SK-N-SH (cell line): ENCODE data around the gene AGAP1. TPM values are rescaled to one million over a fixed set of nuclear protein-coding genes. Genes with fewer than 3 reads are reported as not detected.

Experiments used
- CTCF ChIA-PET: fragments of 300-600, 350-600 bp; formaldehyde crosslinking; extraction: SDS; loops from one replicate; lab custom pipeline; 2021; lab: Yijun Ruan, JAX
- POLR2A ChIA-PET: fragments of 350-600 bp; sonication (Branson Sonifier 250); formaldehyde crosslinking; extraction: SDS; loops from one replicate; lab custom pipeline; 2020; ENCODE audit warnings: antibody characterized with exemption, inconsistent platforms; lab: Yijun Ruan, JAX
- DNase-seq: peaks from one replicate; pipeline ENCODE4 v3.0.0; 2012
- H2AFZ ChIP-seq: fragments of 200-600 bp; sonication (generic); 2 replicates; pipeline ENCODE4 v1.8.1; 2016; ENCODE audit warnings: antibody characterized with exemption, mild to moderate bottlenecking, low read depth
- H3F3A ChIP-seq: fragments of 200-600 bp; sonication (generic); replicated peaks from 2 replicates; pipeline ENCODE3; 2016; ENCODE audit warnings: antibody characterized with exemption, mild to moderate bottlenecking; ENCODE audit not compliant: insufficient read depth
- H3K27ac ChIP-seq, 2 experiments: fragments of 200-500 bp in 1 of 2; fragments of 200-600 bp in 1 of 2; sonication (Bioruptor generic) in 1 of 2; sonication (generic), shearing (Covaris generic) in 1 of 2; 2 replicates each; pipeline versions ENCODE4 v1.5.1 to v1.6.1; 2014 to 2016; ENCODE audit warnings: low read depth in 2 of 2, inconsistent platforms in 1 of 2, low read length in 1 of 2, mild to moderate bottlenecking in 1 of 2, mixed read lengths in 1 of 2
- H3K27me3 ChIP-seq: fragments of 200-600 bp; sonication (generic), shearing (Covaris generic); 2 replicates; pipeline ENCODE4 v1.6.1; 2016; ENCODE audit warnings: mixed run types; ENCODE audit not compliant: insufficient read depth
- H3K36me3 ChIP-seq, 2 experiments: fragments of 200-500 bp in 1 of 2; fragments of 200-600 bp in 1 of 2; sonication (Bioruptor generic) in 1 of 2; sonication (generic) in 1 of 2; replicated peaks in 1 of 2; 2 replicates each; pipeline versions ENCODE3 to v1.5.1; 2014 to 2016; ENCODE audit warnings: low read length in 1 of 2, mild to moderate bottlenecking in 1 of 2; ENCODE audit not compliant: insufficient read depth in 2 of 2, control insufficient read depth in 1 of 2
- H3K4me1 ChIP-seq, 2 experiments: fragments of 200-500 bp in 1 of 2; fragments of 200-600 bp in 1 of 2; sonication (Bioruptor generic) in 1 of 2; sonication (generic), shearing (Covaris generic) in 1 of 2; 2 replicates each; pipeline versions ENCODE4 v1.5.1 to v1.6.1; 2014 to 2016; ENCODE audit warnings: low read depth in 1 of 2, low read length in 1 of 2, mixed run types in 1 of 2; ENCODE audit not compliant: insufficient read depth in 2 of 2, control insufficient read depth in 1 of 2
- H3K4me2 ChIP-seq: fragments of 200-600 bp; sonication (generic), shearing (Covaris generic); 2 replicates; pipeline ENCODE4 v1.6.1; 2017; ENCODE audit warnings: mixed run types
- H3K4me3 ChIP-seq, 2 experiments: fragments of 200-500 bp in 1 of 2; fragments of 200-600 bp in 1 of 2; sonication (Bioruptor generic) in 1 of 2; sonication (generic), shearing (Covaris generic) in 1 of 2; 2 replicates each; pipeline versions ENCODE4 v1.5.1 to v1.8.1; 2014 to 2016; ENCODE audit warnings: low read depth in 2 of 2, inconsistent platforms in 1 of 2, low read length in 1 of 2, mild to moderate bottlenecking in 1 of 2, mixed read lengths in 1 of 2, moderate library complexity in 1 of 2
- H3K79me2 ChIP-seq: fragments of 200-600 bp; sonication (generic); 2 replicates; pipeline ENCODE4 v1.8.1; 2017; ENCODE audit warnings: mild to moderate bottlenecking; ENCODE audit not compliant: insufficient read depth
- H3K9ac ChIP-seq: fragments of 200-600 bp; sonication (generic); 2 replicates; pipeline ENCODE4 v1.6.1; 2017; ENCODE audit warnings: mixed run types
- H3K9me2 ChIP-seq: fragments of 200-600 bp; sonication (generic); 2 replicates; pipeline ENCODE4 v1.6.1; 2017; ENCODE audit warnings: mixed run types
- H3K9me3 ChIP-seq: fragments of 200-600 bp; sonication (generic); 2 replicates; pipeline ENCODE4 v1.6.1; 2017; ENCODE audit warnings: mixed run types, mild to moderate bottlenecking, moderate library complexity
- H4K20me1 ChIP-seq: fragments of 200-600 bp; sonication (generic); 2 replicates; pipeline ENCODE4 v1.6.1; 2017; ENCODE audit warnings: mild to moderate bottlenecking, mixed run types; ENCODE audit not compliant: insufficient read depth
- JUND ChIP-seq: IDR thresholded peaks from 2 replicates; pipeline ENCODE4 v1.4.0; 2012
- NRF1 ChIP-seq: IDR thresholded peaks from 2 replicates; pipeline ENCODE4 v1.6.1; 2012; ENCODE audit warnings: low read depth, mild to moderate bottlenecking, low read length
- POLR2AphosphoS5 ChIP-seq: IDR thresholded peaks from 2 replicates; pipeline ENCODE4 v1.6.1; 2012; ENCODE audit warnings: low read depth, low read length
- RAD21 ChIP-seq: IDR thresholded peaks from 2 replicates; pipeline ENCODE4 v1.6.1; 2012; ENCODE audit warnings: mild to moderate bottlenecking, low read length
- RFX5 ChIP-seq: IDR thresholded peaks from 2 replicates; pipeline ENCODE4 v1.6.1; 2012; ENCODE audit warnings: mild to moderate bottlenecking, improper control_type of control experiment, low read length
- RXRA ChIP-seq: IDR thresholded peaks from 2 replicates; pipeline ENCODE4 v1.4.0; 2012; ENCODE audit warnings: low read depth, mild to moderate bottlenecking, borderline replicate concordance
- TAF1 ChIP-seq: IDR thresholded peaks from 2 replicates; pipeline ENCODE4 v1.6.1; 2012; ENCODE audit warnings: low read depth, mild to moderate bottlenecking, low read length, moderate library complexity, borderline replicate concordance
- TEAD4 ChIP-seq: IDR thresholded peaks from 2 replicates; pipeline ENCODE4 v1.4.0; 2012; ENCODE audit warnings: mild to moderate bottlenecking, borderline replicate concordance; ENCODE audit not compliant: insufficient read depth
- WGBS: methylation state at CpG from one replicate; pipeline ENCODE4 v1.1.6; 2017; ENCODE audit warnings: low lambda C conversion rate; 5-methylcytosine and 5-hydroxymethylcytosine counted together
- polyA plus RNA-seq, 3 experiments: library from polyadenylated mRNA; depleted of rRNA; stranded (reverse); fragments of >200 nt; gene quantifications; 2 replicates each; pipeline ENCODE4 v1.2.3, GENCODE V29; 2012
- TF ChIP-seq, protein P1 (sequence below): IDR thresholded peaks from 2 replicates; pipeline ENCODE4 v1.6.1; 2012; ENCODE audit warnings: mild to moderate bottlenecking, low read depth, low read length, moderate library complexity
- TF ChIP-seq, protein P2 (sequence below): fragments of 200-600 bp; sonication (generic); IDR thresholded peaks from 2 replicates; pipeline ENCODE4 v1.6.1; 2017; ENCODE audit warnings: antibody characterized with exemption, mild to moderate bottlenecking, moderate library complexity
- TF ChIP-seq, protein P3 (sequence below): IDR thresholded peaks from 2 replicates; pipeline ENCODE4; 2012

AGAP1 gene
- polyA plus RNA-seq, 1 of the 3 experiments (the other 2 are of a cell fraction): 8.8 TPM

DNA sequence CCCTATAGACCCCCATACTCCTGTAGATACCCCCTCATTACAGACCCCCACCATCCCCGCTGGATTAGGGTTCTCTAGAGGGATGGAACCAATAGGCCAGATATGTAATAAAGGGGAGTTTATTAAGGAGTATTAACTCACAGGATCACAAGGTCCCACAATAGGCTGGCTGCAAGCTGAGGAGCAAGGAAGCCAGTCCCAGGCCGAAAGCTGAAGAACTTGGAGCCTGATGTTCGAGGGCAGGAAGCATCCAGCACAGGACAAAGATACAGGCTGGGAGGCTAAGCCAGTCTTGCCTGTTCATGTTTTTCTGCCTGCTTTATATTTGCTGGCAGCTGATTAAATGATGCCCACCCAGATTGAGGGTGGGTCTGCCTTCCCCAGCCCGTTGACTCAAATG, 106.6 kb downstream of the AGAP1 start:
- Histone ChIP-seq H3K9ac (no peak overlapping the region), H3K79me2 (peaks cover 11% of the 10 kb centered on the region), H3F3A (no peaks in the 10 kb centered on the region), H3K4me1 (peaks cover 0 to 7% of the 10 kb centered on the region in 2 experiments; a peak in 1 of 4 replicates), H3K27ac (no peak overlapping the region), H4K20me1 (peaks cover 18% of the 10 kb centered on the region; the same call in 1 of the 2 replicates), H3K4me2 (no peak overlapping the region), H3K9me3 (no peaks in the 10 kb centered on the region), H3K9me2 (no peaks in the 10 kb centered on the region), H2AFZ (no peak overlapping the region), H3K36me3 (no peaks in the 10 kb centered on the region), H3K27me3 (no peaks in the 10 kb centered on the region), H3K4me3 (no peak overlapping the region)
- DNase-seq: no peak
- TF ChIP-seq TAF1 (no peak), NRF1 (no peak), JUND (no peak)
- TF ChIP-seq, protein P1, sequence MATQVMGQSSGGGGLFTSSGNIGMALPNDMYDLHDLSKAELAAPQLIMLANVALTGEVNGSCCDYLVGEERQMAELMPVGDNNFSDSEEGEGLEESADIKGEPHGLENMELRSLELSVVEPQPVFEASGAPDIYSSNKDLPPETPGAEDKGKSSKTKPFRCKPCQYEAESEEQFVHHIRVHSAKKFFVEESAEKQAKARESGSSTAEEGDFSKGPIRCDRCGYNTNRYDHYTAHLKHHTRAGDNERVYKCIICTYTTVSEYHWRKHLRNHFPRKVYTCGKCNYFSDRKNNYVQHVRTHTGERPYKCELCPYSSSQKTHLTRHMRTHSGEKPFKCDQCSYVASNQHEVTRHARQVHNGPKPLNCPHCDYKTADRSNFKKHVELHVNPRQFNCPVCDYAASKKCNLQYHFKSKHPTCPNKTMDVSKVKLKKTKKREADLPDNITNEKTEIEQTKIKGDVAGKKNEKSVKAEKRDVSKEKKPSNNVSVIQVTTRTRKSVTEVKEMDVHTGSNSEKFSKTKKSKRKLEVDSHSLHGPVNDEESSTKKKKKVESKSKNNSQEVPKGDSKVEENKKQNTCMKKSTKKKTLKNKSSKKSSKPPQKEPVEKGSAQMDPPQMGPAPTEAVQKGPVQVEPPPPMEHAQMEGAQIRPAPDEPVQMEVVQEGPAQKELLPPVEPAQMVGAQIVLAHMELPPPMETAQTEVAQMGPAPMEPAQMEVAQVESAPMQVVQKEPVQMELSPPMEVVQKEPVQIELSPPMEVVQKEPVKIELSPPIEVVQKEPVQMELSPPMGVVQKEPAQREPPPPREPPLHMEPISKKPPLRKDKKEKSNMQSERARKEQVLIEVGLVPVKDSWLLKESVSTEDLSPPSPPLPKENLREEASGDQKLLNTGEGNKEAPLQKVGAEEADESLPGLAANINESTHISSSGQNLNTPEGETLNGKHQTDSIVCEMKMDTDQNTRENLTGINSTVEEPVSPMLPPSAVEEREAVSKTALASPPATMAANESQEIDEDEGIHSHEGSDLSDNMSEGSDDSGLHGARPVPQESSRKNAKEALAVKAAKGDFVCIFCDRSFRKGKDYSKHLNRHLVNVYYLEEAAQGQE: no peak
- TF ChIP-seq, protein P2, sequence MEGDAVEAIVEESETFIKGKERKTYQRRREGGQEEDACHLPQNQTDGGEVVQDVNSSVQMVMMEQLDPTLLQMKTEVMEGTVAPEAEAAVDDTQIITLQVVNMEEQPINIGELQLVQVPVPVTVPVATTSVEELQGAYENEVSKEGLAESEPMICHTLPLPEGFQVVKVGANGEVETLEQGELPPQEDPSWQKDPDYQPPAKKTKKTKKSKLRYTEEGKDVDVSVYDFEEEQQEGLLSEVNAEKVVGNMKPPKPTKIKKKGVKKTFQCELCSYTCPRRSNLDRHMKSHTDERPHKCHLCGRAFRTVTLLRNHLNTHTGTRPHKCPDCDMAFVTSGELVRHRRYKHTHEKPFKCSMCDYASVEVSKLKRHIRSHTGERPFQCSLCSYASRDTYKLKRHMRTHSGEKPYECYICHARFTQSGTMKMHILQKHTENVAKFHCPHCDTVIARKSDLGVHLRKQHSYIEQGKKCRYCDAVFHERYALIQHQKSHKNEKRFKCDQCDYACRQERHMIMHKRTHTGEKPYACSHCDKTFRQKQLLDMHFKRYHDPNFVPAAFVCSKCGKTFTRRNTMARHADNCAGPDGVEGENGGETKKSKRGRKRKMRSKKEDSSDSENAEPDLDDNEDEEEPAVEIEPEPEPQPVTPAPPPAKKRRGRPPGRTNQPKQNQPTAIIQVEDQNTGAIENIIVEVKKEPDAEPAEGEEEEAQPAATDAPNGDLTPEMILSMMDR: no peak
- POLR2A ChIA-PET: no interaction called here
- 86% methylated on average over 3 of the region's 4 CpGs for WGBS
- CTCF ChIA-PET: interaction anchor here (1.0 to 11.1 kb wide), 3 partner anchors 19 to 464 kb away, joined by 3 to 301 read pairs (median 4); no protein-coding TSS in a partner anchor

DNA sequence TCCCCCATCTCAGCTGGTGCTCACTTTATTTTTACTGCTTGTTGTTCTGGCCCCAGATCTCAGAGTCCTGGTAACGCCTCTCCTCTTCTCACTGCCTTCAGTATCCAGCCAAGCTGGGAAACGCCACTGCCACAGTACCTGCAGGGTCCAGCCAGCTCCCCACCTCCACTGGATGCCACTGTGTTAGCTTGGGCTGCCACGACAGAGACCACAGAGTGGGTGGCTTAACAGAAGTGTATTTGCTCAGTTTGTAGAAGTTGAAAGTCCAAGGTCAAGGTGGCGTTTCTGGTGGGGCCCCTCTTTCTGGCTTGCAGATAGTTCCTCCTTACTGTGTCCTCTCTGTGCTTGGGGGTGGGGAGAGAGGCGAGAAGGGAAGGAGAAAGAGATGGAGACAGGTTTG, 107.1 kb downstream of the AGAP1 start:
- Histone ChIP-seq H3F3A (no peaks in the 10 kb centered on the region), H3K4me2 (no peak overlapping the region), H3K4me3 (no peak overlapping the region), H3K9ac (no peak overlapping the region), H2AFZ (no peak overlapping the region), H3K79me2 (peaks cover 10% of the 10 kb centered on the region), H3K27me3 (no peaks in the 10 kb centered on the region), H3K36me3 (no peaks in the 10 kb centered on the region), H3K4me1 (peaks cover 0 to 11% of the 10 kb centered on the region in 2 experiments; a peak in 2 of 4 replicates), H3K9me2 (no peaks in the 10 kb centered on the region), H3K9me3 (no peaks in the 10 kb centered on the region), H3K27ac (no peak overlapping the region), H4K20me1 (peaks cover 13% of the 10 kb centered on the region; the same call in 1 of the 2 replicates)
- ChIA-PET POLR2A (no interaction called here), CTCF (interaction anchor here (0.6 to 11.1 kb wide), 4 partner anchors 18 to 465 kb away, joined by 3 to 301 read pairs (median 4); no protein-coding TSS in a partner anchor)
- no peak for TF ChIP-seq RFX5
- no peak for TF ChIP-seq JUND
- no peak for TF ChIP-seq POLR2AphosphoS5
- TF ChIP-seq TEAD4: no peak
- TF ChIP-seq, protein P3, sequence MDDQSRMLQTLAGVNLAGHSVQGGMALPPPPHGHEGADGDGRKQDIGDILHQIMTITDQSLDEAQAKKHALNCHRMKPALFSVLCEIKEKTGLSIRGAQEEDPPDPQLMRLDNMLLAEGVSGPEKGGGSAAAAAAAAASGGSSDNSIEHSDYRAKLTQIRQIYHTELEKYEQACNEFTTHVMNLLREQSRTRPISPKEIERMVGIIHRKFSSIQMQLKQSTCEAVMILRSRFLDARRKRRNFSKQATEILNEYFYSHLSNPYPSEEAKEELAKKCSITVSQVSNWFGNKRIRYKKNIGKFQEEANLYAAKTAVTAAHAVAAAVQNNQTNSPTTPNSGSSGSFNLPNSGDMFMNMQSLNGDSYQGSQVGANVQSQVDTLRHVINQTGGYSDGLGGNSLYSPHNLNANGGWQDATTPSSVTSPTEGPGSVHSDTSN: no peak
- TF ChIP-seq RAD21: no peak
- TF ChIP-seq, protein P1: no peak
- no peak for TF ChIP-seq RXRA
- 98% methylated on average over 5 of the region's 5 CpGs for WGBS
- no peak for DNase-seq
